GM23338 (cell line): ENCODE measurements around the gene APRT. TPM values are rescaled to one million over a fixed set of nuclear protein-coding genes. Genes with fewer than 3 reads are reported as not detected.

Experiments used
- ATAC-seq: fragments of 200-7000 bp; cut with Tn5 transposase; 3 replicates; pipeline ENCODE4 v1.9.1; 2020
- DNase-seq: peaks from one replicate; pipeline ENCODE4 v3.0.0-alpha.2; 2015; ENCODE audit warnings: low spot score
- H2AFZ ChIP-seq: fragments of 200-600 bp; sonication (generic); 2 replicates; pipeline ENCODE4 v1.8.0; 2016; ENCODE audit warnings: antibody characterized with exemption, mild to moderate bottlenecking, moderate library complexity
- H3F3A ChIP-seq: fragments of 200-600 bp; sonication (generic); replicated peaks from 2 replicates; pipeline ENCODE4 v1.8.0; 2017; ENCODE audit warnings: antibody characterized with exemption, mixed run types, low read depth
- H3K27ac ChIP-seq: fragments of 200-600 bp; sonication (generic); 2 replicates; pipeline ENCODE4 v1.6.1; 2016; ENCODE audit warnings: low read depth
- H3K27me3 ChIP-seq: fragments of 200-600 bp; sonication (generic); 2 replicates; pipeline ENCODE4 v1.8.0; 2016; ENCODE audit warnings: mild to moderate bottlenecking, mixed run types, moderate library complexity; ENCODE audit not compliant: insufficient read depth
- H3K36me3 ChIP-seq: fragments of 200-600 bp; sonication (generic); 2 replicates; pipeline ENCODE4 v1.8.0; 2016; ENCODE audit warnings: mild to moderate bottlenecking; ENCODE audit not compliant: insufficient read depth
- H3K4me1 ChIP-seq: fragments of 200-600 bp; sonication (generic); 2 replicates; pipeline ENCODE4 v1.8.0; 2016; ENCODE audit warnings: mild to moderate bottlenecking, moderate library complexity; ENCODE audit not compliant: insufficient read depth
- H3K4me2 ChIP-seq: fragments of 200-600 bp; sonication (generic); 2 replicates; pipeline ENCODE4 v1.7.1; 2017; ENCODE audit warnings: mixed run types
- H3K4me3 ChIP-seq: fragments of 200-600 bp; sonication (generic); 2 replicates; pipeline ENCODE4 v1.6.1; 2016; ENCODE audit warnings: mixed run types
- H3K79me2 ChIP-seq: fragments of 200-600 bp; sonication (generic); replicated peaks from 2 replicates; pipeline ENCODE4 v1.8.0; 2017; ENCODE audit warnings: mild to moderate bottlenecking; ENCODE audit not compliant: insufficient read depth
- H3K9me2 ChIP-seq: fragments of 200-600 bp; sonication (generic); 2 replicates; pipeline ENCODE4 v1.8.0; 2017; ENCODE audit not compliant: insufficient read depth
- H4K20me1 ChIP-seq: fragments of 200-600 bp; sonication (generic); replicated peaks from 2 replicates; pipeline ENCODE4 v1.8.0; 2017; ENCODE audit warnings: mild to moderate bottlenecking; ENCODE audit not compliant: insufficient read depth
- H3K27ac Mint-ChIP-seq: 2 replicates; pipeline ENCODE4 v1.8.0; 2020; ENCODE audit warnings: inconsistent platforms, mild to moderate bottlenecking, moderate library complexity, mixed read lengths
- H3K27me3 Mint-ChIP-seq: 3 replicates; pipeline ENCODE4 v1.8.0; 2022; ENCODE audit warnings: low read depth, mild to moderate bottlenecking, moderate library complexity, mixed read lengths, inconsistent platforms; ENCODE audit not compliant: insufficient read depth, poor library complexity
- H3K36me3 Mint-ChIP-seq: 3 replicates; pipeline ENCODE4 v1.8.0; 2021; ENCODE audit warnings: low read depth, mild to moderate bottlenecking, inconsistent platforms, moderate library complexity, mixed read lengths
- H3K4me1 Mint-ChIP-seq: 3 replicates; pipeline ENCODE4 v1.8.0; 2020; ENCODE audit warnings: mild to moderate bottlenecking, inconsistent platforms, mixed read lengths
- H3K4me3 Mint-ChIP-seq: 3 replicates; pipeline ENCODE4 v1.8.0; 2021; ENCODE audit warnings: moderate library complexity, mild to moderate bottlenecking, inconsistent platforms, mixed read lengths
- H3K9me3 Mint-ChIP-seq: 3 replicates; pipeline ENCODE4 v1.8.0; 2020; ENCODE audit warnings: moderate library complexity, mild to moderate bottlenecking, inconsistent platforms, mixed read lengths
- CREB1 ChIP-seq: fragments of 250-450 bp; sonication (Bioruptor Pico); IDR thresholded peaks from 2 replicates; pipeline ENCODE4 v1.5.0; 2020; ENCODE audit warnings: low read depth, mild to moderate bottlenecking, moderate library complexity
- CTCF ChIP-seq, 2 experiments: fragments of 200-600 bp in 1 of 2; sonication (generic) in 1 of 2; conservative IDR thresholded peaks; 2 replicates each; pipeline versions ENCODE4 v1.5.1 to v1.6.1; 2016 to 2017; ENCODE audit warnings: antibody characterized with exemption in 2 of 2, low read depth in 2 of 2, mild to moderate bottlenecking in 2 of 2, moderate library complexity in 1 of 2
- EZH2 ChIP-seq: fragments of 200-600 bp; sonication (generic); IDR thresholded peaks from one replicate; pipeline ENCODE4 v1.8.0; 2017; ENCODE audit warnings: antibody characterized with exemption, mild to moderate bottlenecking, low read depth; ENCODE audit not compliant: unreplicated experiment
- EZH2phosphoT487 ChIP-seq: fragments of 200-600 bp; sonication (generic); IDR thresholded peaks from one replicate; pipeline ENCODE4 v1.8.1; 2018; ENCODE audit warnings: antibody characterized with exemption; ENCODE audit not compliant: unreplicated experiment
- POLR2AphosphoS5 ChIP-seq: IDR thresholded peaks from 2 replicates; pipeline ENCODE4 v1.6.1; 2016; ENCODE audit warnings: antibody characterized with exemption, low read depth
- REST ChIP-seq: IDR thresholded peaks from one replicate; pipeline ENCODE4 v1.6.1; 2018; ENCODE audit warnings: antibody characterized with exemption; ENCODE audit not compliant: unreplicated experiment
- STAT1 ChIP-seq: IDR thresholded peaks from one replicate; pipeline ENCODE4 v1.6.1; 2016; ENCODE audit warnings: antibody characterized with exemption; ENCODE audit not compliant: unreplicated experiment
- ZNF114 ChIP-seq: fragments of 250-450 bp; sonication (Bioruptor Pico); IDR thresholded peaks from 2 replicates; pipeline ENCODE4 v1.5.0; 2020; ENCODE audit warnings: mild to moderate bottlenecking, moderate library complexity
- ZNF331 ChIP-seq: fragments of 250-450 bp; sonication (Bioruptor Pico); IDR thresholded peaks from 2 replicates; pipeline ENCODE4 v1.5.0; 2020; ENCODE audit warnings: low read depth, mild to moderate bottlenecking, moderate library complexity
- ZNF462 ChIP-seq: fragments of 250-450 bp; sonication (Bioruptor Pico); IDR thresholded peaks from 2 replicates; pipeline ENCODE4 v1.5.0; 2020; ENCODE audit warnings: mild to moderate bottlenecking, moderate library complexity
- polyA plus RNA-seq: library from polyadenylated mRNA; unstranded; fragments of >200 nt; fragmentation: Nextera tagmentation; extraction: Ambion mirVana; gene quantifications from 2 replicates; pipeline ENCODE4 v1.2.1, GENCODE V29; 2016
- total RNA-seq: library from RNA; depleted of rRNA; stranded (reverse); fragments of >200 nt; shearing (Covaris generic); gene quantifications from 2 replicates; pipeline ENCODE4 v1.2.3, GENCODE V29; 2014

Gene APRT
- total and polyA plus RNA-seq, 2 experiments from 2014 or later = 250 to 522 TPM

- TF ChIP-seq CTCF (conservative IDR thresholded peaks at IDR 0.05; ENCODE audit: low read depth in 2 of 2) (peak in 1 of 2 experiments; percentile 15; a peak in 1 of 4 replicates), EZH2phosphoT487 (no peak)
- H3K36me3 Mint-ChIP-seq = no peaks in the 10 kb centered on the region; the same call in 2 of the 3 replicates
- no peaks in the 10 kb centered on the region for H3K36me3 ChIP-seq
- no peaks in the 10 kb centered on the region for H3F3A ChIP-seq
- H3K27ac ChIP-seq = no peak overlapping the region
- no peaks in the 10 kb centered on the region for H3K79me2 ChIP-seq
- H3K4me2 ChIP-seq = no peak overlapping the region
- no peaks in the 10 kb centered on the region for H3K9me2 ChIP-seq
- no peak overlapping the region for H2AFZ ChIP-seq
- no peaks in the 10 kb centered on the region for H3K27me3 ChIP-seq
- no peaks in the 10 kb centered on the region for H3K4me1 ChIP-seq
- peaks cover 7% of the 10 kb centered on the region for H3K27me3 Mint-ChIP-seq
- no peaks in the 10 kb centered on the region for H4K20me1 ChIP-seq
- ATAC-seq (peak; percentile 60), DNase-seq (no peak)
- no peak overlapping the region for H3K4me3 ChIP-seq
- H3K4me3 Mint-ChIP-seq = no peak overlapping the region
- H3K9me3 Mint-ChIP-seq = no peaks in the 10 kb centered on the region
- no peaks in the 10 kb centered on the region for H3K4me1 Mint-ChIP-seq
- no peak overlapping the region for H3K27ac Mint-ChIP-seq
These were observed 20.1 kb upstream of the APRT start for GRCh38 chr16:88831838-88832237.

GRCh38 chr16:88830783-88831182 lies 19.1 kb upstream of the APRT start:
- DNase-seq (no peak), ATAC-seq (no peak)
- no peaks in the 10 kb centered on the region; the same call in 2 of the 3 replicates for H3K4me1 Mint-ChIP-seq
- Histone ChIP-seq H3K36me3 (no peaks in the 10 kb centered on the region), H4K20me1 (no peaks in the 10 kb centered on the region), H3K4me2 (no peak overlapping the region), H3F3A (no peaks in the 10 kb centered on the region), H3K27ac (no peak overlapping the region), H3K4me3 (no peak overlapping the region), H3K9me2 (no peaks in the 10 kb centered on the region), H2AFZ (no peak overlapping the region), H3K4me1 (no peaks in the 10 kb centered on the region), H3K27me3 (no peaks in the 10 kb centered on the region), H3K79me2 (no peaks in the 10 kb centered on the region)
- no peaks in the 10 kb centered on the region for H3K9me3 Mint-ChIP-seq
- H3K4me3 Mint-ChIP-seq = no peak overlapping the region
- H3K36me3 Mint-ChIP-seq = no peaks in the 10 kb centered on the region; the same call in 2 of the 3 replicates
- H3K27me3 Mint-ChIP-seq = peaks cover 3% of the 10 kb centered on the region
- no peak overlapping the region for H3K27ac Mint-ChIP-seq
- TF ChIP-seq EZH2 = no peak
- TF ChIP-seq EZH2phosphoT487 = no peak
- no peak for TF ChIP-seq CREB1
- no peak for TF ChIP-seq ZNF114 (CRISPR knock-in tag)
- TF ChIP-seq ZNF462 (CRISPR knock-in tag) = no peak
- TF ChIP-seq ZNF331 = no peak
- TF ChIP-seq STAT1 = no peak
- TF ChIP-seq REST = no peak
- no peak for TF ChIP-seq POLR2AphosphoS5
